ENCODE measurements around the gene NOTCH4. TPM values are rescaled to one million over a fixed set of nuclear protein-coding genes. Genes with fewer than 3 reads are reported as not detected.
A peak's percentile ranks its signal among the peaks of the same experiment; 100 is the strongest.

The NOTCH4 gene
- total and polyA plus RNA-seq, 9 of the 15 experiments (the other 6 are each of a cell fraction or from before 2014, with no cell fraction given) = 0.24 to 4.3 (median 1.7) TPM

DNA sequence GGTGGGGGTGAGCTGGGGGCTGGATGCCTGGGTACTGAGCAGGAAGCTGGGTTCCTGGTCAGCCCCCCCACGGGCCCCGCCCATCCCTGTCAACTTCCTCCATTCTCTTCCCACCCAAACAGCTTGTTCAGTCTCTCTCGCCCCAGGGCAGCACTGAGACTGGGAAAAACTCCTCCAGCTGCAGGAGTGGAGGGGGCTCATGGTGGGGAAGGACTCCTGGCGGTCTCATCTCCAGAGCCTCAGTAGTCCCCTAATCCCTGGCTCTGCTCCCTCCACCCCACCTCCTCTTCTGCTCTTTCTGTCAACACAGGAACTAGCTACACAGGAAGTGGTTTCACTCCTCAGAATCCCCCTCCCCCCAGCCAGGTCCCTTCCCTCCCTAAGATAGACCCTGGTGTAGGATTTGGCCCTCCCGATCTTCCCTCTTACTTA lies 31.2 kb downstream of the NOTCH4 start, which contains the start of gene GPSM3 (continued):
- TF ChIP-seq, protein P1, sequence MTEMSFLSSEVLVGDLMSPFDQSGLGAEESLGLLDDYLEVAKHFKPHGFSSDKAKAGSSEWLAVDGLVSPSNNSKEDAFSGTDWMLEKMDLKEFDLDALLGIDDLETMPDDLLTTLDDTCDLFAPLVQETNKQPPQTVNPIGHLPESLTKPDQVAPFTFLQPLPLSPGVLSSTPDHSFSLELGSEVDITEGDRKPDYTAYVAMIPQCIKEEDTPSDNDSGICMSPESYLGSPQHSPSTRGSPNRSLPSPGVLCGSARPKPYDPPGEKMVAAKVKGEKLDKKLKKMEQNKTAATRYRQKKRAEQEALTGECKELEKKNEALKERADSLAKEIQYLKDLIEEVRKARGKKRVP (CRISPR knock-in tag; IDR thresholded peaks at IDR 0.05) = peak; percentile 39; the same call in 1 of the 2 replicates
- TF ChIP-seq PHF20 (IDR thresholded peaks at IDR 0.05; ENCODE audit: partially characterized antibody) = peak; percentile 46
- peak; percentile 71 for TF ChIP-seq TAF9B (IDR thresholded peaks at IDR 0.05; ENCODE audit: partially characterized antibody)
- TF ChIP-seq, protein P2, sequence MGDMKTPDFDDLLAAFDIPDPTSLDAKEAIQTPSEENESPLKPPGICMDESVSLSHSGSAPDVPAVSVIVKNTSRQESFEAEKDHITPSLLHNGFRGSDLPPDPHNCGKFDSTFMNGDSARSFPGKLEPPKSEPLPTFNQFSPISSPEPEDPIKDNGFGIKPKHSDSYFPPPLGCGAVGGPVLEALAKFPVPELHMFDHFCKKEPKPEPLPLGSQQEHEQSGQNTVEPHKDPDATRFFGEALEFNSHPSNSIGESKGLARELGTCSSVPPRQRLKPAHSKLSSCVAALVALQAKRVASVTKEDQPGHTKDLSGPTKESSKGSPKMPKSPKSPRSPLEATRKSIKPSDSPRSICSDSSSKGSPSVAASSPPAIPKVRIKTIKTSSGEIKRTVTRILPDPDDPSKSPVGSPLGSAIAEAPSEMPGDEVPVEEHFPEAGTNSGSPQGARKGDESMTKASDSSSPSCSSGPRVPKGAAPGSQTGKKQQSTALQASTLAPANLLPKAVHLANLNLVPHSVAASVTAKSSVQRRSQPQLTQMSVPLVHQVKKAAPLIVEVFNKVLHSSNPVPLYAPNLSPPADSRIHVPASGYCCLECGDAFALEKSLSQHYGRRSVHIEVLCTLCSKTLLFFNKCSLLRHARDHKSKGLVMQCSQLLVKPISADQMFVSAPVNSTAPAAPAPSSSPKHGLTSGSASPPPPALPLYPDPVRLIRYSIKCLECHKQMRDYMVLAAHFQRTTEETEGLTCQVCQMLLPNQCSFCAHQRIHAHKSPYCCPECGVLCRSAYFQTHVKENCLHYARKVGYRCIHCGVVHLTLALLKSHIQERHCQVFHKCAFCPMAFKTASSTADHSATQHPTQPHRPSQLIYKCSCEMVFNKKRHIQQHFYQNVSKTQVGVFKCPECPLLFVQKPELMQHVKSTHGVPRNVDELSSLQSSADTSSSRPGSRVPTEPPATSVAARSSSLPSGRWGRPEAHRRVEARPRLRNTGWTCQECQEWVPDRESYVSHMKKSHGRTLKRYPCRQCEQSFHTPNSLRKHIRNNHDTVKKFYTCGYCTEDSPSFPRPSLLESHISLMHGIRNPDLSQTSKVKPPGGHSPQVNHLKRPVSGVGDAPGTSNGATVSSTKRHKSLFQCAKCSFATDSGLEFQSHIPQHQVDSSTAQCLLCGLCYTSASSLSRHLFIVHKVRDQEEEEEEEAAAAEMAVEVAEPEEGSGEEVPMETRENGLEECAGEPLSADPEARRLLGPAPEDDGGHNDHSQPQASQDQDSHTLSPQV (IDR thresholded peaks at IDR 0.05) = peak; percentile 77
- peak; percentile 20; the same call in 1 of the 2 replicates for TF ChIP-seq GTF2E2 (tag; IDR thresholded peaks at IDR 0.05)
- no peak for TF ChIP-seq DDX20 (tag; IDR thresholded peaks at IDR 0.05; ENCODE audit: low read depth)
- TF ChIP-seq, protein P3, sequence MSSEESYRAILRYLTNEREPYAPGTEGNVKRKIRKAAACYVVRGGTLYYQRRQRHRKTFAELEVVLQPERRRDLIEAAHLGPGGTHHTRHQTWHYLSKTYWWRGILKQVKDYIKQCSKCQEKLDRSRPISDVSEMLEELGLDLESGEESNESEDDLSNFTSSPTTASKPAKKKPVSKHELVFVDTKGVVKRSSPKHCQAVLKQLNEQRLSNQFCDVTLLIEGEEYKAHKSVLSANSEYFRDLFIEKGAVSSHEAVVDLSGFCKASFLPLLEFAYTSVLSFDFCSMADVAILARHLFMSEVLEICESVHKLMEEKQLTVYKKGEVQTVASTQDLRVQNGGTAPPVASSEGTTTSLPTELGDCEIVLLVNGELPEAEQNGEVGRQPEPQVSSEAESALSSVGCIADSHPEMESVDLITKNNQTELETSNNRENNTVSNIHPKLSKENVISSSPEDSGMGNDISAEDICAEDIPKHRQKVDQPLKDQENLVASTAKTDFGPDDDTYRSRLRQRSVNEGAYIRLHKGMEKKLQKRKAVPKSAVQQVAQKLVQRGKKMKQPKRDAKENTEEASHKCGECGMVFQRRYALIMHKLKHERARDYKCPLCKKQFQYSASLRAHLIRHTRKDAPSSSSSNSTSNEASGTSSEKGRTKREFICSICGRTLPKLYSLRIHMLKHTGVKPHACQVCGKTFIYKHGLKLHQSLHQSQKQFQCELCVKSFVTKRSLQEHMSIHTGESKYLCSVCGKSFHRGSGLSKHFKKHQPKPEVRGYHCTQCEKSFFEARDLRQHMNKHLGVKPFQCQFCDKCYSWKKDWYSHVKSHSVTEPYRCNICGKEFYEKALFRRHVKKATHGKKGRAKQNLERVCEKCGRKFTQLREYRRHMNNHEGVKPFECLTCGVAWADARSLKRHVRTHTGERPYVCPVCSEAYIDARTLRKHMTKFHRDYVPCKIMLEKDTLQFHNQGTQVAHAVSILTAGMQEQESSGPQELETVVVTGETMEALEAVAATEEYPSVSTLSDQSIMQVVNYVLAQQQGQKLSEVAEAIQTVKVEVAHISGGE (CRISPR knock-in tag; IDR thresholded peaks at IDR 0.05) = peak in 2 of 3 experiments; percentile 69 to 94; a peak in 4 of 6 replicates
- TF ChIP-seq RB1 (IDR thresholded peaks at IDR 0.05; ENCODE audit: low read depth) = 0 out of 2 replicates have a peak, but pooled peaks have one; percentile 40
- no peak for TF ChIP-seq RBM17 (IDR thresholded peaks at IDR 0.05; ENCODE audit: borderline replicate concordance, low read depth, low read length)
- peak; percentile 89 to 96 for TF ChIP-seq FOXK2 (conservative IDR thresholded peaks at IDR 0.05 in 1 of 2, IDR thresholded peaks at IDR 0.05 in 1 of 2; ENCODE audit: low read depth in 2 of 2)
- peak; percentile 68 for TF ChIP-seq TAF1 (IDR thresholded peaks at IDR 0.05; ENCODE audit: control insufficient read depth, extremely low read depth, insufficient read depth, low read length, severe bottlenecking)

All from K562 (cell line).